Stomach (tissue), 9 donors: ENCODE results near the gene RPN2. TPM values are rescaled to one million over a fixed set of nuclear protein-coding genes. Genes with fewer than 3 reads are reported as not detected.

Source experiments
- DNase-seq, 2 donors: peaks; one replicate each; pipeline versions ENCODE4 v3.0.0 to v3.0.0-alpha.2; 2013 to 2019
- H3K27ac ChIP-seq, 5 donors: fragments of 200-600 bp in 4 of 5; sonication (generic) in 4 of 5; one replicate each; pipeline ENCODE4 v1.5.1; 2013 to 2019; ENCODE audit warnings: mild to moderate bottlenecking in 1 of 5, moderate library complexity in 1 of 5
- H3K27me3 ChIP-seq, 3 donors: fragments of 200-600 bp; sonication (generic); one replicate each; pipeline ENCODE4 v1.5.1; 2017 to 2019; ENCODE audit warnings: mixed run types in 1 of 3
- H3K36me3 ChIP-seq, 4 donors: fragments of 200-600 bp; sonication (generic); 1 replicate in 3 of 4; 2 replicates in 1 of 4; pipeline ENCODE4 v1.5.1; 2016 to 2019
- H3K4me1 ChIP-seq, 4 donors: fragments of 200-600 bp; sonication (generic); one replicate each; pipeline ENCODE4 v1.5.1; 2016 to 2019
- H3K4me3 ChIP-seq, 4 donors: fragments of 200-600 bp; sonication (generic) in 3 of 4; one replicate each; pipeline ENCODE4 v1.5.1; 2016 to 2019; ENCODE audit warnings: mild to moderate bottlenecking in 1 of 4
- H3K9me3 ChIP-seq, 4 donors: fragments of 200-600 bp; sonication (generic); one replicate each; pipeline ENCODE4 v1.5.1; 2016 to 2019
- EP300 ChIP-seq: sonication (generic); formaldehyde crosslinking; IDR thresholded peaks from one replicate; pipeline ENCODE4 v1.6.1; 2017; ENCODE audit warnings: antibody characterized with exemption
- POLR2A ChIP-seq, 4 donors: fragments of 450-650 bp; IDR thresholded peaks; one replicate each; pipeline ENCODE4 v1.6.1; 2016; ENCODE audit warnings: antibody characterized with exemption in 4 of 4, control low read depth in 2 of 4, mild to moderate bottlenecking in 1 of 4, moderate library complexity in 1 of 4
- POLR2AphosphoS5 ChIP-seq, 3 donors: sonication (generic); formaldehyde crosslinking; IDR thresholded peaks; one replicate each; pipeline ENCODE4 v1.6.1; 2016; ENCODE audit warnings: antibody characterized with exemption in 3 of 3
- whole genome bisulfite sequencing, 5 donors: extraction: QIAGEN DNeasy Blood & Tissue Kit in 3 of 5; methylation state at CpG; one replicate each; pipeline versions ENCODE4 v1.1.5 to v1.1.7; 2013 to 2018; 5-methylcytosine and 5-hydroxymethylcytosine counted together
- intact Hi-C: fragments of 100-400 bp; cut with DNase I; formaldehyde crosslinking; loops from one replicate; pipeline ENCODE4 v1.15.1; 2023; ENCODE audit warnings: low total_unique reads
- polyA plus RNA-seq, 3 donors: library from polyadenylated mRNA; stranded (reverse); fragments of 200-250 nt; gene quantifications; one replicate each; pipeline ENCODE4 v1.2.3, GENCODE V29; 2013
- total RNA-seq, 5 donors: library from RNA; depleted of rRNA; stranded (reverse); fragments of >200 nt; gene quantifications; one replicate each; pipeline versions ENCODE4 v1.1.0 to v1.2.3, GENCODE V29; 2014 to 2016
- TF ChIP-seq, protein P1 (sequence below), 7 experiments: fragments of 450-650 bp in 4 of 7; fragments of 200-600 bp in 3 of 7; sonication (generic) in 3 of 7; IDR thresholded peaks; one replicate each; pipeline ENCODE4 v1.5.1; 2016 to 2019; ENCODE audit warnings: antibody characterized with exemption in 7 of 7, control low read depth in 2 of 7, mild to moderate bottlenecking in 1 of 7
- donor health status: healthy with polysubstance abuse.
- donor health status: Bipolar disorder and iron deficiency.
- donor health status: healthy.

Gene RPN2
- total and polyA plus RNA-seq, 8 donors = 32.5 to 163 (median 85.3) TPM

DNA sequence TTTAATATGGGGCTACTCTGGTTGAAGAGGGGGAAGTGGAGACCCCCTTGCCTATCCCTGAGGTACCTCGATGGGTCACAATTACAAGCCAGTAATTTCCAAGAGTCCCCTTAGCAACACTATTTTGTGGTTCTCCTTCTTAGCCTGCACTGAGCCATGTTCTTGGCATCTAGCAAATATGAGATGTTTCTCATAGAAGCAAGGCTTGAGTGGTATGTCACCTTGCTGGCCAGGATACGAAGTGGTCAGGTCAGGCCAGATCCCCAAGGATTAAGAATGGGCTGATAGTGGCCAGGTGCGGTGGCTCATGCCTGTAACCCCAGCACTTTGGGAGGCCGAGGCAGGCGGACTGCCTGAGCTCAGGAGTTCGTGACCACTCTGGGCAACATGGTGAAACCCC lies 84.6 kb downstream of the RPN2 start:
- WGBS, 5 donors = 74 to 93% (median 89%) methylated on average over 6 of the region's 6 CpGs
- Histone ChIP-seq H3K36me3 (no peaks in the 10 kb centered on the region), H3K27me3 (peaks cover 0 to 6% (median 0%) of the 10 kb centered on the region in 3 donors), H3K4me3 (no peak overlapping the region), H3K9me3 (no peaks in the 10 kb centered on the region), H3K27ac (no peak overlapping the region), H3K4me1 (no peaks in the 10 kb centered on the region)
- DNase-seq = no peak
- TF ChIP-seq EP300 (no peak), POLR2A (IDR thresholded peaks at IDR 0.05) (no peak), POLR2AphosphoS5 (IDR thresholded peaks at IDR 0.05) (no peak)
- TF ChIP-seq, protein P1, sequence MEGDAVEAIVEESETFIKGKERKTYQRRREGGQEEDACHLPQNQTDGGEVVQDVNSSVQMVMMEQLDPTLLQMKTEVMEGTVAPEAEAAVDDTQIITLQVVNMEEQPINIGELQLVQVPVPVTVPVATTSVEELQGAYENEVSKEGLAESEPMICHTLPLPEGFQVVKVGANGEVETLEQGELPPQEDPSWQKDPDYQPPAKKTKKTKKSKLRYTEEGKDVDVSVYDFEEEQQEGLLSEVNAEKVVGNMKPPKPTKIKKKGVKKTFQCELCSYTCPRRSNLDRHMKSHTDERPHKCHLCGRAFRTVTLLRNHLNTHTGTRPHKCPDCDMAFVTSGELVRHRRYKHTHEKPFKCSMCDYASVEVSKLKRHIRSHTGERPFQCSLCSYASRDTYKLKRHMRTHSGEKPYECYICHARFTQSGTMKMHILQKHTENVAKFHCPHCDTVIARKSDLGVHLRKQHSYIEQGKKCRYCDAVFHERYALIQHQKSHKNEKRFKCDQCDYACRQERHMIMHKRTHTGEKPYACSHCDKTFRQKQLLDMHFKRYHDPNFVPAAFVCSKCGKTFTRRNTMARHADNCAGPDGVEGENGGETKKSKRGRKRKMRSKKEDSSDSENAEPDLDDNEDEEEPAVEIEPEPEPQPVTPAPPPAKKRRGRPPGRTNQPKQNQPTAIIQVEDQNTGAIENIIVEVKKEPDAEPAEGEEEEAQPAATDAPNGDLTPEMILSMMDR (IDR thresholded peaks at IDR 0.05) = no peak
- intact Hi-C loops = no loop called here

DNA sequence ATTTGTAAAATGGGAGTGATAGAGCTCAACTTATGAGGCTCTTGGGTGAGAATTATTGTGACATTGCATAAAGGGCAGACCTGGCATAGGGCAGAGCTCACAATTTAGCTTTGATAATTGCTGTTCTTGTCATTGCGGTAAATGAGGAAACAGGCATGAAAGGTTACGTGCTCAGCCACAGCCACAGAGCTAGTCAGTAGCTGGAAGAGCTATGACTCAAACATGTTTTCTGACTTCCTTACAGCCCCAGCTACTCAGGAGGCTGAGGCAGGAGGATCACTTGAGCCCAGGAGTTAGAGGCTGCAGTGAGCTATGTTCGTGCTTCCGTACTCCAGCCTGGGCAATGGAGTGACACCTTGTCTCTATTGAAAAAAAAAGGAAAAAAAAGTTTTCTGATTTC lies 86.0 kb downstream of the RPN2 start:
- Histone ChIP-seq H3K9me3 (no peaks in the 10 kb centered on the region), H3K36me3 (no peaks in the 10 kb centered on the region), H3K27ac (no peak overlapping the region), H3K4me3 (no peak overlapping the region), H3K27me3 (peaks cover 0 to 6% (median 0%) of the 10 kb centered on the region in 3 donors), H3K4me1 (peaks cover 0 to 6% (median 2%) of the 10 kb centered on the region in 4 donors)
- intact Hi-C loops = loop anchor here (5.0 kb wide), 1 partner anchor 267 kb away; no protein-coding TSS in a partner anchor
- DNase-seq = no peak
- TF ChIP-seq, protein P1 (IDR thresholded peaks at IDR 0.05) = no peak
- TF ChIP-seq POLR2AphosphoS5 (IDR thresholded peaks at IDR 0.05) = no peak
- TF ChIP-seq EP300 = no peak
- no peak for TF ChIP-seq POLR2A (IDR thresholded peaks at IDR 0.05)
- WGBS, 5 donors = 90 to 97% (median 93%) methylated on average over 4 of the region's 4 CpGs

DNA sequence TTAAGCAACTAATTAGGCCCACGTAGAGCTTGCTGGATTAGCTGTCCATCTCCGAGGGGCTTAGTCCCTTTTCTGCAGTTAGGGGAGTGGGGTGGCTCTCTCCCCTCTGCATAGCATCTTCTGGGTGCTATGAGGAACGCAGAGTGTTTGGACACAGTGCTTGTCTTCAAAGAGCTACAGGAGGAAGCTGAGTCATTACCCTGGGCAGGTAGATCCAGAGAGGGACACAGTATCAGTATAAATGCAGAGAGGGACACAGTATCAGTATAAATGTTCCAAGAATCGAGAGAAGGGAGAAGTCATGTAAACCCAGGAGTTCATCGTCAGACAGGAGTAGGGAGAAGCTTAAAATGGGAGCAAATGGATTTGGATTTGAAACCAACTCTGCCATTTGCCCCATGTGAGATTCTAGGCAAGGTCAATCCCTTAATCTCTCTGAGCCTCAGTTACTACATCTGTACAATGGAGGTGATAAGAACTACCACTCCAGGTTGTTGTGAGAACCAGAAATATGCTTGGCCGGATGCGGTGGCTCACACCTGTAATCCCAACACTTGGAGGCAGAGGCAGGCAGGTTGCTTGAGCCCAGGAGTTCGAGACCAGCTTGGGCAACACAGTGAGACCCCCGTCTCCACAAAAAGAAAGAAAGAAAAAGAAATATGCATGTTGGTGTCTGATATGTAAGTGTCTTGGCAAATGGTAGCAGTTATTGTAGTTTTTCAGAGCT lies 88.0 kb downstream of the RPN2 start:
- no peaks in the 10 kb centered on the region for H3K36me3 ChIP-seq
- no peaks in the 10 kb centered on the region for H3K27me3 ChIP-seq
- intact Hi-C loops = loop anchor here (5.0 kb wide), 1 partner anchor 265 kb away; no protein-coding TSS in a partner anchor
- H3K4me1 ChIP-seq = peaks cover 0 to 9% (median 3%) of the 10 kb centered on the region in 4 donors
- no peak for DNase-seq
- WGBS, 5 donors = 75 to 90% (median 80%) methylated on average over 9 of the region's 9 CpGs
- no peak overlapping the region for H3K4me3 ChIP-seq
- H3K27ac ChIP-seq = no peak overlapping the region
- TF ChIP-seq, protein P1 (IDR thresholded peaks at IDR 0.05) = no peak
- TF ChIP-seq POLR2A (IDR thresholded peaks at IDR 0.05) = no peak
- TF ChIP-seq EP300 = no peak
- TF ChIP-seq POLR2AphosphoS5 (IDR thresholded peaks at IDR 0.05) = no peak
- H3K9me3 ChIP-seq = no peaks in the 10 kb centered on the region

DNA sequence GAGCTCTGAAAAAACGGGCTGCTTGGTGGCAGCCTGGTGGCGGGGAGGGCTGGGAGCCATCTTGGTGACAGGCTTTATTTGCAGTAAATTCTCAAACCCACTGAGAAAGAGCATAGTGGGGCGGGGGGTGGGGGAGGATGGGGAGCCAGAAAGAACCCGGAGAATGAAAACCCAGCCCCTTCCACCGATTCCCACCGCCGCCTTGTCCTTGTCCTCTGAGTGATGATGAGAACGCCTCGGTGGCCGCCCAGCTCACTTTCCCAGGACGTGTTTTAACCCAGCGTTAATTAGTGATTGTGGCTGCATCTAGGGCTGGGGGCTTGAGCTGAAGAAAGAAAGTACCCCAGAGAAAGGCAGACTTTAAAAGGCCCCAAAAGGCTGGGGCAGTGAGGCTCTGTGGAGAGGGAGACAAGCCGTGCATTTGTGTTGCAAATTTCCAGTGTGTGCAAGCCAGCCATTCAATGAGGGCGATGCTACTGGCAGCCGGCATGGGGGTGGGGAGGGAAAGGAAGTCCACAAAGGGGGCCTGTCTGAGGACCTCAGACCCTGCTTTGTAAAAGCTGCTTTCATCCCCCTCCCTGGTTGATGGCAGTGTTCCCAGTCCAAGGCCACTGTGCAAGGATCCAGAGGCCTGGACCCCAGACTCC lies 88.7 kb downstream of the RPN2 start:
- H3K27me3 ChIP-seq = no peaks in the 10 kb centered on the region
- no peaks in the 10 kb centered on the region for H3K9me3 ChIP-seq
- H3K27ac ChIP-seq = no peak overlapping the region
- 70 to 76% (median 74%) methylated on average over 15 of the region's 15 CpGs for WGBS, 5 donors
- H3K36me3 ChIP-seq = no peaks in the 10 kb centered on the region
- peaks cover 0 to 9% (median 3%) of the 10 kb centered on the region in 4 donors for H3K4me1 ChIP-seq
- DNase-seq = peak in 1 of 2 donors; percentile 61
- TF ChIP-seq EP300 (no peak), POLR2AphosphoS5 (IDR thresholded peaks at IDR 0.05) (no peak), POLR2A (IDR thresholded peaks at IDR 0.05) (no peak)
- TF ChIP-seq, protein P1 (IDR thresholded peaks at IDR 0.05) = no peak
- H3K4me3 ChIP-seq = no peak overlapping the region
- intact Hi-C loops = loop anchor here (5.0 kb wide), 1 partner anchor 265 kb away; no protein-coding TSS in a partner anchor
